Measurements from ENCODE around the gene ZMPSTE24. TPM values are rescaled to one million over a fixed set of nuclear protein-coding genes. Genes with fewer than 3 reads are reported as not detected.
A peak's percentile ranks its signal among the peaks of the same experiment; 100 is the strongest.
"Not testable (repeated sequence)": the region's sequence is repeated elsewhere in the genome, so short reads cannot be mapped to it uniquely, and the experiment has no call there.

ZMPSTE24 gene
- total RNA-seq, 3 donors from 2014 or later = 56.4 to 59.6 (median 59.5) TPM

DNA sequence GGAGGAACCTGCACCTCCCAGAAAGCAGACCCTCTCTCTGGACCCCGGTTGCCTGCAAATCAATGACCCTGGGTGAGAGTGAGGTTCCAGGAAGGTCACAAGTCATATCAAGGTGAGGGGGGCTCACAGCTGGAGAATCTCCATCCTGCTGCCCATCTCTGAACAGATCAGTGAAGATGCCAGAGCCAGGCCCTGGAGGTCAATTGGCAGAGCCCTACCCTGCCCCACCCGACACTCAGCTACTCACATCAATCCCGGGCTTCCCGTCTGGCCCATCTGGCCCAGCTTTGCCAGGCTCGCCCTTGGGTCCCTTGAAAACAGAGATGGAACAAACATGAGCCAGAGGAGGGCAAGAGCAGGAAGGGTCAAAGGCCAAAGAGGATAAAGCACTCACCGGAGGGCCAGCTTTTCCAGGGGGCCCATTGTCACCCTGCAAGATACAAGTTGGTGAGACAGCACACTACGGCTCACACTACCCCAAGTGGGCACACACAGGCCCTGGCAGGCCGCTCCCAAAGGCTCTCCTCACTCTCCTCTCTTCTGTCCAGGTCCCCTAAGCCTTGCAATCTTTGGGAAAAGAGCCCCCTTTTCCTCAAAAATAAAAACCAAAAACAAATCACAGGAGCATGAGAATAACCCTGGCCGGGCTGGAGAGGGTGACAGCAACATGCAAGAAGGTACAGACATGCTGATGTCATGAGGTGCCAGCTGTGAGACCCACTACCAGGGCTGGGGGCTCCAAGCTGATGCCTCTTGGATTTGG lies 56.1 kb downstream of the ZMPSTE24 start:
- Mint-ChIP-seq H3K4me3 (peak overlapping the region; percentile 55), H3K27me3 (ENCODE audit: low read depth) (peaks cover 7% of the 10 kb centered on the region), H3K4me1 (ENCODE audit: low read depth) (peaks cover 37% of the 10 kb centered on the region), H3K9me3 (no peaks in the 10 kb centered on the region), H3K36me3 (ENCODE audit: insufficient read depth) (no peaks in the 10 kb centered on the region)
- DNase-seq (no peak), ATAC-seq (no peak)

DNA sequence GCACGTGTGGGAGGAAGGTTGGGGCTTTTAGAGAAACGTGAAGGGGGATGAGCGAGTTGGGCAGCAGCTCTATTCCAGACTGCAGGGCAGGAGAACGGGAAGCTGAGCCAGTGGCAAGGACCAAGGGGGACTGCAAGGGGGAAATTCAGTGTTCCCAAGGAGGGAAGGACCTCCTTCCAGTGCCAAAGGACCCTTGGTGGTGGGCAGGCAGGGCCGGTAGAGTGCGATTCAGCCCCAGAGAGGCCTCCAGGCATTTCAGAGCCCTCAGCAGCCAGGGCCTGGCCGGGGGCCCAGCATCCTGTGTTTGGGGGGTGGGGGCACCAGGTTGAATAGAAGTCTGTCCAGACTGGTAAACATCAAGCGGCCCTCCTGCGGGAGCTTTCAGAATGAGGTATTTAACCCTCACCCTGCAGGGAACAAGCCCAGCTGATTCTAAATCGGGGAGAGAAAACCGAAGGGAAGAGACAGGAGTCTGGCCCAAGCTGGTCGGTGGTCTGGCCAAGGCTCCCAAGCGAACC lies 56.7 kb downstream of the ZMPSTE24 start:
- Mint-ChIP-seq H3K4me3 (peak overlapping the region; percentile 77), H3K9me3 (no peaks in the 10 kb centered on the region), H3K4me1 (ENCODE audit: low read depth) (peaks cover 38% of the 10 kb centered on the region), H3K36me3 (ENCODE audit: insufficient read depth) (no peaks in the 10 kb centered on the region), H3K27me3 (ENCODE audit: low read depth) (peaks cover 7% of the 10 kb centered on the region)
- DNase-seq (no peak), ATAC-seq (no peak)

DNA sequence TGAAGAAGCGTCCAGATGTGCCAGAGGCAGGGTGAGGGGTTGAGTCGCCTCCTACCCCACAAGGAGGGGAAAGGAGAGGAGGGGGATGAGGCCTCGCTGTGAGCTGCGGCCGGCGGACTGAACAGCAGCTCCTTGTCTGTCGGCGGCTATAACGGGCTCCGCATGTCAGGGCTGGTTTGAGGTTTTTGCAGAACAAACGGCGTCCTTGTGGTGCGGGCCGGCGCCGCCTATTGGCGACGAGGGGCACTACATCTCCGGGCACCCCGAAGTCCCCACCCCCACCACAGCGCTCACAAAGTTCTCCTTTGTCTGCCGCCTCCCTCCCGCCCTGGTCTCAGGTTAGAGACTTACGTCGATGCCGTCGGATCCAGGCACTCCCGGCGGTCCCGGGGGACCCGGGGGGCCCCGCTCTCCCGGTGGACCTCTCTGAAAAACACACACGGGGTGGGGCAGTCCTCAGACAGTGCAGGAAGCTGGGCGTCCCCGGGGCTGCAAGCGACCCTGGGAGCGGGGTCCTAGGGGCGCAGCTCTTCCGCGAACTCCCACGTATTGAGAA lies 57.3 kb downstream of the ZMPSTE24 start:
- Mint-ChIP-seq H3K27me3 (ENCODE audit: low read depth) (peaks cover 7% of the 10 kb centered on the region), H3K9me3 (no peaks in the 10 kb centered on the region), H3K36me3 (ENCODE audit: insufficient read depth) (no peaks in the 10 kb centered on the region), H3K4me1 (ENCODE audit: low read depth) (peaks cover 38% of the 10 kb centered on the region), H3K4me3 (peak overlapping the region; percentile 77)
- DNase-seq = peak; percentile 82
- ATAC-seq = peak; percentile 70 to 74

DNA sequence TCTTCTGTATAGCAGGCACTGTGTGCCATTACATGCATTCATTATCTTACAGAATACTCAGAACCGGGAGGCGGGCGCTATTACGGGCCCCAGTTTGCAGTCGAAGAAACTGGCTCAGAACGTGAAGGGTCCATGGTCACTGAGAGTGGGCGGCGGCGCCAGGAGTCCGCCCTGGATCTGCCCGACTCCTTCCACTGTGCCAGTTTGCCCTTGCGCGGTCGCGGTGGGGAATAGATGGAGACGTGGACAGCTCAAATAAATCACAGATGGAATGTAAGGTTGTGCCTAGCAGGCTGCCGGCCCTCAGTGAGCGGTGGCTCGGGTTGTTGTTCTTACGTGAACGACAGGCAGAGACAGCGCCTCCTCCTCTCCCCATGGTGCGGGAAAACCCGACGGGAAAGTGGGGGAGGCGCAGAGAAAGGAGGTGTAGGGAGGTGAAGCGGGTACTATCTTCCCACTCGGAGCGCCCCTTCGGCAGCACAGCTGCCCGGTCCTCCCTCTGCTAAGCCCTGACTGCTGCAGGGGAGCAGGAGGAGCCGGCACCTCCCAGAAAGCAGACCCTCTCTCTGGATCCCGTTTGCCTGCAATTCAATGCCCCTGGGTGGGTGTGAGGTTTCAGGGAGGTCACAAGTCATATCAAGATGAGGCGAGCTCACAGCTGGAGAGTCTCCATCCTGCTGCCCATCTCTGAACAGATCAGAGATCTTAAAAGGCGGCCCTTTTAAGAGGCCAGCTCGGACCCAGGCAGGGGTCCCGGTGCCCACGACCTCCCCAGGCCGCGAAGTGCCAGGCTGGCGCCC lies 58.0 kb downstream of the ZMPSTE24 start:
- H3K4me1 Mint-ChIP-seq (ENCODE audit: low read depth) = peaks cover 38% of the 10 kb centered on the region
- H3K4me3 Mint-ChIP-seq = peak overlapping the region; percentile 77
- peak; percentile 21 to 22 for ATAC-seq

DNA sequence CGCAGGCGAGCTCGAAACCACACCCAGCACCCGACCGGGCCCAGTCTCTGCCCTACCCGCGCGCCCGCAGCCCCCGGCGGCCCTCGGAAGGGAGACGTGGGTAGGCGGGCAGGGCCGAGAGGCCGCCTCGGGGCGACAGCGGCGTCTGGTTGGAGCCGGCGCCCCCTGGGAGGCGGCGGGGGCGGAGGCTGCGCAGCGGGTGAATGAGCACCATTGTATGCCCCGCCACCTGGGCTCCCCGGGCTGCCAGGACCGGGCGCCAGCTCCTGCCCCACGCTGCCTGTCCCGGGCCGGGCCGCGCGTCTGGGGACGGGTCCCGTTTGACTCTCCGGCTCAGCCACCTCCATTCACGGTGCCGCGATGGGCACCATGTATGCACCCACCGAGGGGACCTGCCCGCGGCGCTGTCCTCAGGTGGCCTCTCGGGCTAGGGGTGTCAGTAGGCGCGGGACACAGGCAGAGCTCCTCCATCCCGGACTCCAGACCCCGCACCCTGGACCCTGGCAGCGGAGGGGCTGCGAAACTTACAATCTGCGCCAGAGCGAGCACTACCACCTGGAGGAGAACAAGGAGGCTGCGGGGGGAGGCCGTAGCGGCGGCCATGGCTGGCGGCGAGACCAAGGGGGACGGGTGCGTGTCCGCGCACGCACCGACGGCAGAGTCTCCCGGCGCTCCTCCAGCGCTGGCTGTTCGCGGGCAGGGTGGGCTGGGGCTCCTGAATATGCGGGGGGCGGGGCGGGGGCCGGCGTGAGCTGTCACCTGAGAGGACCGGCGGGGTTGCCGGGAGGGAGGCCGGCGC lies 58.8 kb downstream of the ZMPSTE24 start, which contains the start of gene COL9A2:
COL9A2 (minus strand) TSS at position 692 of the 799 bp plus-strand sequence; CDS start at position 603, 89 bp downstream.
- DNase-seq (peak; percentile 53), ATAC-seq (peak; percentile 67 to 72)
- Mint-ChIP-seq H3K27me3 (ENCODE audit: low read depth) (peaks cover 7% of the 10 kb centered on the region), H3K4me1 (ENCODE audit: low read depth) (peaks cover 38% of the 10 kb centered on the region), H3K9me3 (no peaks in the 10 kb centered on the region), H3K4me3 (peak within 1 kb of the TSS; percentile 77), H3K36me3 (ENCODE audit: insufficient read depth) (no peaks in the 10 kb centered on the region)

More for the DNA sequence above, 58.0 kb downstream of the ZMPSTE24 start:
- peak; percentile 13 for DNase-seq
- Mint-ChIP-seq H3K36me3 (ENCODE audit: insufficient read depth) (no peaks in the 10 kb centered on the region), H3K27me3 (ENCODE audit: low read depth) (peaks cover 7% of the 10 kb centered on the region), H3K9me3 (no peaks in the 10 kb centered on the region)

DNA sequence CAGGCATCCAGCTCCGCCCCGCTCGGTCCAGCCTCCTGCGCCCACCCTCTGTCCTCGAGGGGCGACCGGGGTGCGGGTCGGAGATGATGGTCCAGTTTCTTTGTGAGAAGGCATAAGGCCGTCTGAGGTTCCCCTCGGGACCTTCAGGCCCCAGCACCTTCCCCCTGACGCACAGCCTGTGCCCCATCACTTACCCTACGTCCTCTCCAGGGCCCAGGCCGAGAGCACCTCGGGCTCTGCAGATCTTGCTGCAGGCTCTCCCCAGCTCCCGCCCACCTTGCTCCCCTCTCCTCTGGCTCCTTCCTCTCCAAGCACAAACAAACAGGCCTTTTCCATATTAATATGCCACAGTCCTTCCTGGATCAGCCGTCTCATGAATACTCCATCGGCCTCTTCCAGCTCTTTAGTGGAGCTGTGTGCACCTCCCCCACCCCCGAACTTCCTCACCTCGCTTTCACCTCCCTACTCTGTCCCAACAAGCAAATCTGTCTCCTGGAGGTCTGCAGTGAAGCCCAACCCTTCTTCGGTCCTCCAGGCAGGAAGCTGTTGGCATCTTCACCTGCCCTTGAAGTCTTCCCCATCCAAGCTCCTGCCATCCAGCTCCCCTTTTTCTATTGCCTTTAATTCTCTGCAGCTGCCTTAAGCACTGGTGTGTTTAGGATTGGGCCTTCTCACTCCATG lies 59.5 kb downstream of the ZMPSTE24 start:
- Mint-ChIP-seq H3K9me3 (no peaks in the 10 kb centered on the region), H3K4me3 (peak overlapping the region; percentile 61), H3K27me3 (ENCODE audit: low read depth) (peaks cover 7% of the 10 kb centered on the region), H3K4me1 (ENCODE audit: low read depth) (peaks cover 36% of the 10 kb centered on the region), H3K36me3 (ENCODE audit: insufficient read depth) (no peaks in the 10 kb centered on the region)
- no peak for DNase-seq
- ATAC-seq = no peak

DNA sequence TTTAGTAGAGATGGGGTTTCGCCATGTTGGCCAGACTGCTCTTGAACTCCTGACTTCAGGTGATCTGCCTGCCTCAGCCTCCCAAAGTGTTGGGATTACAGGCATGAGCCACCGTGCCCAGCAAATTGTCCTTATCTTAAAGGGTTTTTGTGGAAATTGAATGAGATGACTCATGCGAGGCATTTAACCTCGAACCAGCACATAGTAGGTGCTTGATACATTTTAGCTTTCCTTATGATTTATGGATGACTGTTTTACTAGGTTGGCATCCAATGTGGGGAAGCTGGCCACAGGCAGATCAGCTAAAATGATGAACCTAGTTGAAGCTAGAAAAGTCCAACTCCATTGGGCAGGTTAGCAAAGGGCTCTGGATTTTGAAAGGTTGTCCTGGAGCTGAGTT lies 60.4 kb downstream of the ZMPSTE24 start:
- ATAC-seq = no peak
- peaks cover 27% of the 10 kb centered on the region for H3K4me1 Mint-ChIP-seq (ENCODE audit: low read depth)
- no peak overlapping the region for H3K4me3 Mint-ChIP-seq
- peaks cover 7% of the 10 kb centered on the region for H3K27me3 Mint-ChIP-seq (ENCODE audit: low read depth)
- no peaks in the 10 kb centered on the region for H3K36me3 Mint-ChIP-seq (ENCODE audit: insufficient read depth)
- no peak for DNase-seq
- H3K9me3 Mint-ChIP-seq = no peaks in the 10 kb centered on the region

DNA sequence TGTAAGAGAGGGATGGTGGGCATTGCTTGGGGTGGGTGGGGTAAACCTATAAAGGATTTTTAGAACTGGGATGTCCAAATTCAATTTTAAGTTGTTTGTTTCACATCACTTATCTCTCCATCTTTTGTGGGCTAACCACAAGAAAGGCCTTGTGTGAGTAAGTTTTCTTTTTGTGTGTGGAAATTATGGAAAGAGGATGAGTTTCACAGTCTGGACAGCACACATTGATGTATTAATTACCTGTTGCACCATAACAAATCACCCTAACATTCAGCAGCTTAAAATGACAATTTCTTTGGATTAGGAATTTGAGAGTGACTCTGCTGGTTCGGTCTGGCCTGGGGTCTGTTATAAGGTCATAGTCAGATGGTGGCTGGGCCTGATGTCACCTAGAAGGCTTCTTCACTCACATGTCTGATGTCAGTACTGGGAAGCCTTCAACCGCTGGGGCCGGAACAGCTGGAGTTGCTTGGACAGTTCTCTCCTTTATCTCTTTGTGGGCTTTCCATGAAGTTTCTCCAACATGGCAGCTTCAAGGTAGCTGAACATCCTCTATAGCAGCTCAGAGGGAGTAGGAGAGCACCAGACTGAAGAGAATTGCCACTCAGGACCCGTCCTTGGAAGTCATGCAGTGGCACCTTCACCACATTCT lies 61.1 kb downstream of the ZMPSTE24 start:
- Mint-ChIP-seq H3K27me3 (ENCODE audit: low read depth) (peaks cover 7% of the 10 kb centered on the region), H3K4me1 (ENCODE audit: low read depth) (peaks cover 23% of the 10 kb centered on the region), H3K4me3 (no peak overlapping the region), H3K36me3 (ENCODE audit: insufficient read depth) (no peaks in the 10 kb centered on the region), H3K9me3 (no peaks in the 10 kb centered on the region)
- DNase-seq (no peak), ATAC-seq (no peak)

DNA sequence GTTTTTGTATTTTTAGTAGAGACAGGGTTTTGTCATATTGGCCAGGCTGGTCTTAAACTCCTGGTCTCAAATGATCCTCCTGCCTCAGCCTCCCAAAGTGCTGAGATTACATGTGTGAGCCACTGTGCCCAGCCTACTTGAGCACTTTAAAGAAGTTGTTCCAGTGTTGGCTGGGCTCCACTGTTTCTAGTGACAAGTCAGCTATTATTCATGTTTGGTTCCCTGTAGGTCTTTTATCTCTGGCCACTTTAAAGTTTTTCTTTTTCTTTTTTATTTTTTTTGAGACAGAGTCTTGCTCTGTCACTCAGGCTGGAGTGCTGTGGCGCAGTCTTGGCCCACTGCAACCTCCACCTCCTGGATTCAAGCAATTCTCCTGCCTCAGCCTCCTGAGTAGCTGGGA lies 73.4 kb downstream of the ZMPSTE24 start:
- H3K27me3 Mint-ChIP-seq (ENCODE audit: low read depth); H3K4me3 Mint-ChIP-seq; H3K4me1 Mint-ChIP-seq (ENCODE audit: low read depth); H3K9me3 Mint-ChIP-seq; H3K36me3 Mint-ChIP-seq (ENCODE audit: insufficient read depth); ATAC-seq; DNase-seq: not testable (repeated sequence)

DNA sequence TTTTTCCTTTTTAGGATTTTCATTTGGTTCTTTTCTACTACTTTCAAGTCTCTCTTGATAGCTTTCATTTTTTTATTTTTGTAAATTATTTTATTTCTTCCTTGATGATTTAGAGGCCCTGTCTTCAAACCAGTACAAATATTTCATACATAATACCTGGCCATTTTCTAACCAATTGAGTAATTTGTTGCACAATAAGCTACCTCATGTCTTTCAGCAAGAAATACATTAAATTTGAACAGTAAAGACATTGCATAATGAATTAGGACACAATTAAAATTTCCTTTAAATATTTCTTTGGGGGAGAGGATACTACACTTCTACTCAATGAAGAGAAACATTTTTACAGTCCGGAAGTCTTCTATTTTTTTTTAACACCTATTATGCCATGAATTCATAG lies 74.7 kb downstream of the ZMPSTE24 start:
- Mint-ChIP-seq H3K4me3 (no peak overlapping the region), H3K27me3 (ENCODE audit: low read depth) (no peaks in the 10 kb centered on the region), H3K4me1 (ENCODE audit: low read depth) (no peaks in the 10 kb centered on the region), H3K36me3 (ENCODE audit: insufficient read depth) (no peaks in the 10 kb centered on the region), H3K9me3 (no peaks in the 10 kb centered on the region)
- no peak for DNase-seq
- ATAC-seq = no peak

DNA sequence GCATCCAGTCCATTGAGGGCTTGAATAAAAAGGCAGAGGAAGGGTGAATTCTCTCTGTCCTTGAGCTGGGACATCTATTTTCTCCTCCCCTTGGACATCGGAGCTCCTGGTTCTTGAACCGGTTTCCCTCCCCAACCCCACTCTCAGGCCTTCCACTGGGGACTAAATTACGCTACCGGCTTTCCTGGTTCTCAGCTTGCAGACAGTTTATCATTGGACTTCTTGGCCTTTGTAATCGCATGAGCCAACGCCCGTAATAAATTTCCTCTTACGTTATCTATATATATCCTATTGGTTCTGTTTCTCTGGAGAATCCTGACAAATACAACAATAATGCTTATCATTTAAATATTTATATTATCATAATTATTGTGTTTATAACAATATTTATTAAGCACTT lies 79.4 kb downstream of the ZMPSTE24 start:
- no peak for ATAC-seq
- Mint-ChIP-seq H3K36me3 (ENCODE audit: insufficient read depth) (no peaks in the 10 kb centered on the region), H3K27me3 (ENCODE audit: low read depth) (no peaks in the 10 kb centered on the region), H3K4me3 (no peak overlapping the region), H3K4me1 (ENCODE audit: low read depth) (peaks cover 26% of the 10 kb centered on the region), H3K9me3 (peaks cover 5% of the 10 kb centered on the region)
- no peak for DNase-seq

DNA sequence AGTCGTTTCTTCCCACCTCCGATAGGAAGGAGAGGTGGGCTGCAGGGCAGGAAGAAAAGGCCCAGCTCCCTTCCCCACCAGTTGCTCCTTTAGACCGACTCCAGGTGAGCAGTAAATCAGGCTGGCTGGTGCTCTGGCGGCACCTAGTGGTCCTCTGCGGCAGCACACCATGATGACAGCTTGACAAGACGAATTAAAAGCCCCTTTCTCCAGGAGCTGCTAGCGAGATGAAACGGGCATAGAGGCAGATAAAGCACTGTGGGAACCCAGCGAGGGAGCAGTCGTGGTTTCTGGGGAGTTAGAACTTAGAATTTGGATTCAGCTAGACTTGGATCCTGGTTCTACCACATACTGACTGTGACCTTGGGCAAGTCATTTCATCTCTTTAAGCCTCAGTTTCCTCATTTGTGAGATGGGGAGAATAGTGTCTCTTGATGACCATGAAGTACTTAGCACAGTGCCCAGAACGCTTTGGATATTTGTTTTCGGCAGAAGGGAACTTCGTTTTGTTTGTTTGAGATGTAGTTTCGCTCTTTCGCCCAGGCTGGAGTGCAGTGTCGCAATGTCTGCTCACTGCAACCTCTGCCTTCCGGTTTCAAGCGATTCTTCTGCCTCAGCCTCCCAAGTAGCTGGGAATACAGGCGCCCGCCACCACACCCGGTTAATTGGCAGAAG lies 80.8 kb downstream of the ZMPSTE24 start:
- peaks cover 5% of the 10 kb centered on the region for H3K9me3 Mint-ChIP-seq

More for the DNA sequence above, 80.8 kb downstream of the ZMPSTE24 start:
- DNase-seq = peak; percentile 92
- Mint-ChIP-seq H3K4me3 (peak overlapping the region; percentile 6), H3K4me1 (ENCODE audit: low read depth) (peaks cover 32% of the 10 kb centered on the region), H3K27me3 (ENCODE audit: low read depth) (no peaks in the 10 kb centered on the region), H3K36me3 (ENCODE audit: insufficient read depth) (no peaks in the 10 kb centered on the region)
- peak; percentile 82 to 84 for ATAC-seq
